SKM-1 (cell line): ENCODE data around the gene MKNK2.
"Not testable (repeated sequence)": the region's sequence is repeated elsewhere in the genome, so short reads cannot be mapped to it uniquely, and the experiment has no call there.

ENCODE experiments used
- DNase-seq: peaks from one replicate; lab custom pipeline; 2025; ENCODE audit not compliant: unreplicated experiment; lab: John Stamatoyannopoulos, UW

Gene MKNK2

GRCh38 chr19:2050991-2051772, at the start of gene MKNK2:
TSS of gene MKNK2 (minus strand) at chr19:2051244. CDS start at chr19:2050851, 393 bp downstream.
- DNase-seq = peak; percentile 36

- DNase-seq = no peak
Measured at GRCh38 chr19:2100719-2101061, 49.6 kb upstream of the MKNK2 start.

GRCh38 chr19:2099937-2100718, 49.1 kb upstream of the MKNK2 start:
- DNase-seq = no peak

- no peak for DNase-seq
Measured at GRCh38 chr19:2099054-2099501, 48.0 kb upstream of the MKNK2 start.

DNA sequence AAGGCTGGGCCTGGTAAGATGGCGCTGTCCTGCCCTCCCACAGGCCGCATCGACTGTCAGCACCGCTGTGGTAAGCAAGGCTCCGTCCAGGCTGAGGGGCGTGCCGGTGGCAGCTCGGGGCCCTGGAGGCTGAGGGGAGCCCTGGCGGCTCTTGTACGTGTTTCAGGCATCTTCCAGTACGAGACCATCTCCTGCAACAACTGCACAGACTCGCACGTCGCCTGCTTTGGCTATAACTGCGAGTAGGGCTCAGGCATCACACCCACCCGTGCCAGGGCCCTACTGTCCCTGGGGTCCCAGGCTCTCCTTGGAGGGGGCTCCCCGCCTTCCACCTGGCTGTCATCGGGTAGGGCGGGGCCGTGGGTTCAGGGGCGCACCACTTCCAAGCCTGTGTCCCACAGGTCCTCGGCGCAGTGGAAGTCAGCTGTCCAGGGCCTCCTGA, 46.9 kb upstream of the MKNK2 start:
- DNase-seq = no peak

DNA sequence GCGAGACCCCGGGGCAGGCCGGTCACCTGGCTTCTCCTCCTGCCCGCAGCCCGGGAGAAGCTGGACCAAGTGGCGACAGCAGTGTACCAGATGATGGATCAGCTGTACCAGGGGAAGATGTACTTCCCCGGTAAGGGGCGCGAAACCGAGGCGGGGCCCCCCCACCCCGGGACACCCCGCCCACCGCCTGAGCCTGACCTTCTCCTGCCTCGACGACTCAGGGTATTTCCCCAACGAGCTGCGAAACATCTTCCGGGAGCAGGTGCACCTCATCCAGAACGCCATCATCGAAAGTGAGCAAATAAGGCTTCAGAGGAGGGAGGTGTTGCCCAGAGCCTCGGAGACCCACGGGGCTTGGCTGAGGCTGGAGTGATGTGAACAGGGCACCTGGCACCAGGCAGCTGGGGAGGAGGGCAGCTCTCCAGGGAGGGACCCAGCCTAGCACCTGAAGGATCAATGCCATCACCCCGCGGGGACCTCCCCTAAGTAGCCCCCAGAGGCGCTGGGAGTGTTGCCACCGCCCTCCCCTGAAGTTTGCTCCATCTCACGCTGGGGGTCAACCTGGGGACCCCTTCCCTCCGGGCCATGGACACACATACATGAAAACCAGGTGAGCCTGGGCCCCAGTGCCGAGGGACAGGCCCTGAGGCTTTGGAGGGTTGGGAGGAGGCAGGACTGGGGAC, 46.3 kb upstream of the MKNK2 start:
- DNase-seq = no peak

GRCh38 chr19:2096480-2097202, 45.6 kb upstream of the MKNK2 start, which contains the start of gene IZUMO4:
TSS of gene IZUMO4 (plus strand) at chr19:2096915. CDS start at chr19:2096946, 31 bp downstream.
- DNase-seq = peak; percentile 61

DNA sequence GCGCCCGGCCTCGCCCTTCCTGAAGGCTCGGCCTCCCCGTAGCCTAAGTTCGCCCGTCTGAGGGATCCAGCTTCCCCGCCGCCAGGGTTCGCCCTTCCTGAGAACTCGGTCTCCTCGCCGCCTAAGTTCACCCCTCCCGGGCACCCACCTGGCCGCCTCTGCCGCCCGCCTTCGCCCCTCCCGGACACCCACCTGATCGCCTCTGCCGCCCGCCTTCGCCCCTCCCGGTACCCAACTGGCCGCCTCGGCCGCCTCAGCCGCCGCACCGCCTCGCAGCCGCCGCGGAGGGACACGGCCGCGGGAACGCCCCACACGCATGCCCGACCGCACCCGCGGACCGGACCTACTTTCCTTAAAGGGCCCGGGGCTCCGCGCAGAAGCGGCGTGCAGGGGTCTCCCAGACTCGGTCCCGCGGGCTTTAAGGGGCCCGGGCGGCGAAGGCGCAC, 45.0 kb upstream of the MKNK2 start, which contains the start of gene MOB3A:
Gene MOB3A, minus strand, starts transcription at position 293 of the 446 bp plus-strand sequence. CDS start 17,766 bp downstream, outside the sequence.
- DNase-seq = no peak

DNA sequence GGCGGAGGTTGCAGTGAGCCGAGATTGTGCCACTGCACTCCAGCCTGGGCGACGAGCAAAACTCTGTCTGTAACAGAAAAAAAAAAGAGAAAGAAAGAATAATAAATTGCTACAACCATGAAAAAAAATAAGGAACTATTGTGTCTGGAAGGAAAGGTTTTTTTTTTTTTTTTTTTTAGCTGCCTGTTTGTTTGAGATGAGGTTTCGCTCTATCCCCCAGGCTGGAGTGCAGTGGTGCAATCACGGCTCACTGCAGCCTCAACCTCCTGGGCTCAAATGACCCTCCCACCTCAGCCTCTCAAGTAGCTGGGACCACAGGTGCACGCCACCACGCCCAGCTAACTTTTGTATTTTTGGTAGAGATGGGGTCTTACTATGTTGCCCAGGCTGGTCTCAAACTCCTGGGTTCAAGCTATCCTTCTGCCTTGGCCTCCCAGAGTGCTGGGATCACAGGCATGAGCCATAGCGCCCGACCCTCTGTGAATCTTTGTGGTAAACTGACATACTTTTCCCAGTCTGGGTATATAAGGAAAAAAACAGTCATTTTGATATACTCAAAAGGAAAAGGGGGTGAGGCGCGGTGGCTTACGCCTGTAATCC, 41.0 kb upstream of the MKNK2 start:
- DNase-seq = not testable (repeated sequence)

DNA sequence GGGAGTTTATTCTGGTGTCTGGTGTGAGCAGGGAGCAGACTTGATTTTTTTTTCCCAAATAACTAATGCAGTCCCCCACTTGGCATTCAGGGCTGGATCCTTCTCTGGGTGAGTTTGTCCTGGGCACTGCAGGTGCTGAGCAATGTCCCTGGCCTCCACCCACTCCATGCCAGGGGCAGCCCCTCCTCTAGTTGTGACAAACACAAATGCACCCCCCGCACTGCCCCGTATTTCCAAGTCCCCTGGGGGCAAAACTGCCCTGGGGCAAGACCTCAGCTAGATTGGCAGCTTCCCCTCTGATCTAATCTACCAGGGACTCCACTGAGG, 38.6 kb upstream of the MKNK2 start:
- no peak for DNase-seq

DNA sequence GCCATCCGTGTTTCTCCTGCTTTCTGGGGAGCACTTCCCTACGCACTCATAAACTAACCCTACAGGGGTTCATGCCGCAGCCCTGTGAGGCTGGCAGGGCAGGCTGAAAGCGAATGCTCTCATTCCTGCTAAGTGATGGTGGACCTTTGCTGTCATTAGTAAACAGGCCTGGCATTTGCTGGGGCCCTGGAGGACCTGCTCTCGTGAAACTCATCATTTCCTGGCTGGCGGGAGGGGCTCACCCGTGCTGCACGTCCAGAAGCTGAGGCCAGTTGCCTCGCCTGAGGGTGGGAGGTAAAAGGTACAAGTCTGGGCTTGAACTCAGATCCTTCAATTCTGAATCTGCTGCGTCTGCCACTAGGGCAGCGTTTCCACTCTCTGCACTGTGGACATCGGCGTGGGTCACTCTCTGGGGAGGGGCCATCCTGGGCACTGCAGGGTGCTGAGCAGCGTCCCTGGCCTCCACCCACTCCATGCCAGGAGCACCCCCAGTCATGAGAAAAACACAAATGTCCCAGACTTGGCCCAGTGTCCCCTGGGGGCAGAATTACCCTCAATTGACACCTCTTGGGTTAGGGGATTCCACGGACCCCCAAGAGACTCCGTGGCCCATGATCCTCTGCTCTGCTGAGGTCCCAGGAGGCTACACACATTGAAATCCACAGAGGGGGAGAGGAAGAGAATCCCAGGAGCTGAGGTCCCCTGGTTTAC, 38.1 kb upstream of the MKNK2 start:
- DNase-seq = no peak

GRCh38 chr19:2087621-2088100, 36.6 kb upstream of the MKNK2 start:
- no peak for DNase-seq

DNA sequence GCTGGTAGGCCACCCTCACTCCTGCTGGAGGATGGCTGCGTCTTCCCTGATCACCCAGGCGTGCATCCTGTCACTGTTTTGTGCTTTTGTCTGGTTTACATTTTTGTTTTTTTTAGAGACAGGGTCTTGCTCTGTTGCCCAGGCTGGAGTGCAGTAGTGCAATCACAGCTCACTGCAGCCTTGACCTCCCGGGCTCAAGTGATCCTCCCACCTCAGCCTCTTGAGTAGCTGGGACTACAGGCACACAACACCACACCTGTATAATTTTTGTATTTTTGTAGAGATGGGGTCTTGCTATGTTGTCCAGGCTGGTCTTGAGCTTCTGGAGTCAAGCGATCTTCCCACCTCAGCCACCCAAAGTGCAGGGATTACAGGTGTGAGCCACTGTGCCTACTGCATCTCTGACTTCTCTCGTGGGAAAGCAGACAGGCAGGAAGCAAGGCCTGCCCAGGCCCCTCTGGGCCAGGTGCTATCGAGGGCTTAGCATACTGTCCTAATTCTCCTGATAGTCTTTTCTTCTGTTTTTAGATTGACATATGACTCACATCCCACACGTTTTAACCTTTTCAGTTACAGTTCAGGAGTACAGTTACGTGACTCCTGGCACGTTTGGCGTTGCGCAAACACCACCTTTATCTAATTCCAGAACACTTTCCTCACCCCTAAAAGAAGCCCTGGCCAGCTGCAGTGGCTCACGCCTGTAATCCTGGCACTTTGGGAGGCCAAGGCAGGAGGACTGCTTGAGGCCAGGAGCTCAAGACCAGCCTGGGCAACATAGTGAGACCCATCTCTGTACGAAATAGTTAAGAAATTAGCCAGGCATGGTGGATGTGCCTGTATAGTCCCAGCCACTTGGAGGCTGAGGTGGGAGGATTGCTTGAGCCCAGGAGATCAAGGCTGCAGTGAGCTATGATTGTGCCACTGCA, 35.9 kb upstream of the MKNK2 start:
- not testable (repeated sequence) for DNase-seq

DNA sequence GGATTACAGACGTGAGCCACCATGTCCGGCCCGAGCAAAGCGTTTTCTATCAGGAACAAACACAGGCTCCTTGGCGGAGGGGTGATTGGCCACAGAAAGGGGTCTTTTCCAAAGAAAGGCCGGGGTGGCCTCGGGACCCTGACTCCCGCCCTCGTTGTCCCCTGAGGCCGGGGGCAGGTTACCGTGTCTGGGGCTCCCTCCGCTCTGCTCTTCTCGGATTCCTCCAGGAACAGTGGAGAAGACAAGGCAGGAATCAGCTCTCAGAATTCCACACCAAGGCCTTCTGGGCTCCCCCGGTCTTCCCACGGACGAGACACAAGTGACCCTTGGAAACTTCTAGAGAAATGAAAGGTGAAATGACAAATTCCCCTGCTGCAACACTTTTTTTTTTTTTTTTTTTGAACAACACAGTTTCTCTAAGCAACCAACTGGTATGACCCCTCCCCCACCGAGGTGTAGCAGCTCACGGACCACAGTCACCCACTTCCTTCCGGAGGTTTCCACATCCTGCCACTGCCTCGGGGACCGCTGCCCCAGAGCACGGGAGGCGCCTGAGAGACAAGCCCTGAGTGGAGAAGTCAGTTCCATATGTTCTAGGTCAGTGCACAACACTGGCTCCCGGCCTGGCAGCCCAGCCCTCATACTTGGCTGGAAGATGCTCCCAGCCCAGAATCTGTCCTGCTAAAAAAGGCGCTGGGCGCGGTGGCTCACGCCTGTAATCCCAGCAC, 34.1 kb upstream of the MKNK2 start:
- DNase-seq = peak; percentile 81

GRCh38 chr19:2083174-2083854, 32.3 kb upstream of the MKNK2 start:
- no peak for DNase-seq

DNA sequence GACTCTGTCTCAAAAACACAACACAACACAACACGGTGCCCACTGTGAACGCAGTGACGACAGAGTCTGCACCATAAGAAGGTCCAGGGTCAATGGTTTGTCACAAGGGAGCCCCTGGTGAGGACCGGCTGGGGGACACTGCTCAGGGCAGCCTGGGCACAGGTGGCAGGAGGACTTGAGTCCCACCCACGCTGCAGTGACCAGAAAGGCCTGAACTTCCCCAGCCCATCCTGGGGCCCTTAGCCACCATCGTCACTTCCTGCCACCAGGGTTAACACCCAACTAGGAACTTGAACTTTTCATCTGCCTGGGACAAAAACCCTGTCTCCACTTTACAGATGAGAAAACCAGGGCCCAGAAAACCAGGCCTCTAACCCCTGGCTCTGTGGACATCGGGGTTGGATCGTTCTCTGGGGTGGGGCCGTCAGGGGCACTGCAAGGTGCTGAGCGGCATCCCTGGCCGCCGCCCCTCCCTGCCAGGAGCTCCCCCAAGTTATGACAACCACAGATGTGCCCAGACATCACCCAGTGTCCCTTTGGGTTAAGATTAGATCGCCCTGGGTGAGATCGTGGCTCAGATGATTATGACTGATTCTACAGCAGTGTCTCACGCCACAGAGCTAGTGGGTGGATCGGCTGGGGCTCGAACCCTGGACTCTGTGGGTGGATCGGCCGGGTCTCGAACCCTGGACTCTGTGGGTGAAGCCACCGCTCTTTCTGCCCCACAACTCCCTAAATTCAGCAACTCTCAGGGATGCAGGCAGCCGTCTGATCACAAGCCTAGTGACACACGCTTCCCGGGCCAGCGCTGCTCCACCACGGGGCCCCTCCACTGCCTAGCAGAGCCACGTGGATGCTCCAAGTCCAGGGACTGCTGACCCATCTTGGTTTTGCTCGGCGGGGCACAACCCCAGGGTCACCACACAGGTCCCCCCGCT, 31.1 kb upstream of the MKNK2 start:
- no peak for DNase-seq
